ENCODE data around the gene PER1.
A peak's percentile ranks its signal among the peaks of the same experiment; 100 is the strongest.

Gene PER1

GRCh38 chr17:8159459-8160223 lies 7.4 kb upstream of the PER1 start:
- no peak for TF ChIP-seq CTCF (IDR thresholded peaks at IDR 0.05)

- TF ChIP-seq CTCF (IDR thresholded peaks at IDR 0.05): no peak
These were observed 6.8 kb upstream of the PER1 start for GRCh38 chr17:8159032-8159400.

GRCh38 chr17:8158267-8159031 lies 6.2 kb upstream of the PER1 start:
- TF ChIP-seq CTCF (IDR thresholded peaks at IDR 0.05): peak; percentile 87

GRCh38 chr17:8156246-8156992 lies 4.2 kb upstream of the PER1 start:
- no peak for TF ChIP-seq CTCF (IDR thresholded peaks at IDR 0.05)

GRCh38 chr17:8155996-8156245 lies 3.7 kb upstream of the PER1 start:
- TF ChIP-seq CTCF (IDR thresholded peaks at IDR 0.05): no peak

- TF ChIP-seq CTCF (IDR thresholded peaks at IDR 0.05): no peak
These were observed 3.2 kb upstream of the PER1 start for GRCh38 chr17:8155231-8155995.

- TF ChIP-seq CTCF (IDR thresholded peaks at IDR 0.05): no peak
These were observed 2.5 kb upstream of the PER1 start for GRCh38 chr17:8154608-8155155.
